ENCODE measurements around the gene TGFA. TPM values are rescaled to one million over a fixed set of nuclear protein-coding genes. Genes with fewer than 3 reads are reported as not detected.

The TGFA gene
- total RNA-seq, 1 donor from 2014 or later = not detected

DNA sequence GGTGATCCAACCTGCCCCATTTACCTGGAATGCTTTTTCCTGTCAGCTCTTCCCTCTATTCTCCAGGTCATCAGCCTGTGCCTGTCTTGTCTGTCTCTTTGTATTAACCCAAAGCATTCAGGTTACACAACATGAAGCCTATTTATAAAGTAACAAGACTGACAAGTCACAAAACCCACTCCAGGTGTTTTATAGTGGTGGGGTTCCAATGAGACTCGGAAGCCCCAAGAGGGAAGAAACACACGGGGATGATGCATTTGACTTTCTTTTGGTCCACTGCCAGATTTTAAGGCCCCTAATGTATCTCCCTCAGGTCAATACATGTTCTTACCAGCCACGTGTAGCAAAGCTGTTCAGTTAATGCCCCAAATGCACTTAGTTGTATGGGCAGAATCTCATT lies 27.5 kb downstream of the TGFA start:
- Mint-ChIP-seq H3K27ac (no peak overlapping the region), H3K4me1 (no peaks in the 10 kb centered on the region), H3K36me3 (no peaks in the 10 kb centered on the region), H3K9me3 (no peaks in the 10 kb centered on the region), H3K27me3 (ENCODE audit: insufficient read depth, low read depth) (no peaks in the 10 kb centered on the region), H3K4me3 (no peak overlapping the region)
- H2AFZ ChIP-seq (replicated peaks) = no peak overlapping the region
- no peak overlapping the region for H3K4me2 ChIP-seq
- H3K36me3 ChIP-seq = no peaks in the 10 kb centered on the region
- H3K27ac ChIP-seq = no peak overlapping the region
- no peak overlapping the region for H3K4me3 ChIP-seq
- H4K20me1 ChIP-seq (ENCODE audit: low read depth) = no peaks in the 10 kb centered on the region
- H3K9ac ChIP-seq = no peak overlapping the region
- no peaks in the 10 kb centered on the region for H3K9me3 ChIP-seq (ENCODE audit: low read depth)
- no peaks in the 10 kb centered on the region for H3K79me2 ChIP-seq (ENCODE audit: low read depth)
- no peaks in the 10 kb centered on the region for H3K4me1 ChIP-seq
- no peak for TF ChIP-seq EZH2 (IDR thresholded peaks at IDR 0.05)
- no peak for TF ChIP-seq EZH2phosphoT487 (IDR thresholded peaks at IDR 0.05)
- no peak for TF ChIP-seq CTCF (IDR thresholded peaks at IDR 0.05)
- H3K27me3 ChIP-seq = no peaks in the 10 kb centered on the region
- DNase-seq (ENCODE audit: low spot score) = no peak
- no peaks in the 10 kb centered on the region for H3F3A ChIP-seq (ENCODE audit: low read depth)

- no peaks in the 10 kb centered on the region for H3K27me3 Mint-ChIP-seq (ENCODE audit: insufficient read depth, low read depth)
- H3K9me3 ChIP-seq (ENCODE audit: low read depth) = no peaks in the 10 kb centered on the region
- DNase-seq (ENCODE audit: low spot score) = no peak
These were observed 28.6 kb downstream of the TGFA start for GRCh38 chr2:70525032-70525431.

GRCh38 chr2:70523996-70524965 lies 29.3 kb downstream of the TGFA start:
- Mint-ChIP-seq H3K27me3 (ENCODE audit: insufficient read depth, low read depth) (no peaks in the 10 kb centered on the region), H3K4me3 (no peak overlapping the region), H3K27ac (no peak overlapping the region), H3K36me3 (no peaks in the 10 kb centered on the region), H3K4me1 (no peaks in the 10 kb centered on the region), H3K9me3 (no peaks in the 10 kb centered on the region)
- Histone ChIP-seq H3K9me3 (ENCODE audit: low read depth) (no peaks in the 10 kb centered on the region), H3K4me3 (no peak overlapping the region), H4K20me1 (ENCODE audit: low read depth) (no peaks in the 10 kb centered on the region), H3K27me3 (no peaks in the 10 kb centered on the region), H3K79me2 (ENCODE audit: low read depth) (no peaks in the 10 kb centered on the region), H3K4me1 (no peaks in the 10 kb centered on the region), H2AFZ (replicated peaks) (no peak overlapping the region), H3K36me3 (no peaks in the 10 kb centered on the region), H3F3A (ENCODE audit: low read depth) (no peaks in the 10 kb centered on the region), H3K4me2 (no peak overlapping the region), H3K9ac (no peak overlapping the region), H3K27ac (no peak overlapping the region)
- TF ChIP-seq EZH2phosphoT487 (IDR thresholded peaks at IDR 0.05) = no peak
- TF ChIP-seq CTCF (IDR thresholded peaks at IDR 0.05) = no peak
- TF ChIP-seq EZH2 (IDR thresholded peaks at IDR 0.05) = no peak
- no peak for DNase-seq (ENCODE audit: low spot score)

More at GRCh38 chr2:70525032-70525431, 28.6 kb downstream of the TGFA start:
- Histone ChIP-seq H2AFZ (replicated peaks) (no peak overlapping the region), H3F3A (ENCODE audit: low read depth) (no peaks in the 10 kb centered on the region), H3K27ac (no peak overlapping the region), H4K20me1 (ENCODE audit: low read depth) (no peaks in the 10 kb centered on the region), H3K4me1 (no peaks in the 10 kb centered on the region), H3K36me3 (no peaks in the 10 kb centered on the region), H3K9ac (no peak overlapping the region), H3K4me2 (no peak overlapping the region), H3K27me3 (no peaks in the 10 kb centered on the region), H3K79me2 (ENCODE audit: low read depth) (no peaks in the 10 kb centered on the region), H3K4me3 (no peak overlapping the region)
- H3K27ac Mint-ChIP-seq = no peak overlapping the region
- no peaks in the 10 kb centered on the region for H3K36me3 Mint-ChIP-seq
- TF ChIP-seq EZH2phosphoT487 (IDR thresholded peaks at IDR 0.05) = no peak
- no peak for TF ChIP-seq CTCF (IDR thresholded peaks at IDR 0.05)
- TF ChIP-seq EZH2 (IDR thresholded peaks at IDR 0.05) = no peak
- H3K4me3 Mint-ChIP-seq = no peak overlapping the region
- no peaks in the 10 kb centered on the region for H3K4me1 Mint-ChIP-seq
- no peaks in the 10 kb centered on the region for H3K9me3 Mint-ChIP-seq
